ENCODE measurements around the gene RSU1. TPM values are rescaled to one million over a fixed set of nuclear protein-coding genes. Genes with fewer than 3 reads are reported as not detected.

The RSU1 gene
- total and polyA plus RNA-seq, 2 donors (not counting 3 experiments of a cell fraction or from before 2014, with no cell fraction given): 80.2 to 104 TPM

GRCh38 chr10:16547973-16548372 lies 269.3 kb downstream of the RSU1 start:
- no peak overlapping the region for H3K27ac ChIP-seq (ENCODE audit: insufficient read depth, low read depth, low read length)
- no peak overlapping the region for H3K4me2 ChIP-seq (ENCODE audit: insufficient read depth, low read length)
- no peak overlapping the region for H3K9ac ChIP-seq (replicated peaks; ENCODE audit: extremely low read depth, insufficient read depth, low read length)
- H3K27me3 ChIP-seq (ENCODE audit: control insufficient read depth in 2 of 2, insufficient read depth in 2 of 2, low read length in 2 of 2): peaks cover 0 to 1% of the 10 kb centered on the region in 2 experiments
- BruUV-seq (replicated peaks): no TSS peak
- no peaks in the 10 kb centered on the region for H3K79me2 ChIP-seq (ENCODE audit: control insufficient read depth, insufficient read depth, low read length)
- H2AFZ ChIP-seq (ENCODE audit: low read depth, low read length): no peak overlapping the region
- no peaks in the 10 kb centered on the region for H3K9me1 ChIP-seq (replicated peaks; ENCODE audit: control insufficient read depth, extremely low read depth, insufficient read depth, low read length)
- TF ChIP-seq GATA2 (IDR thresholded peaks at IDR 0.05; ENCODE audit: insufficient read depth, insufficient read length, low read depth, low read length) (no peak), JUN (IDR thresholded peaks at IDR 0.05; ENCODE audit: borderline replicate concordance, insufficient read depth, insufficient read length, low read depth) (no peak), FOS (IDR thresholded peaks at IDR 0.05; ENCODE audit: borderline replicate concordance, insufficient read depth, low read length) (no peak), CTCF (IDR thresholded peaks at IDR 0.05; ENCODE audit: extremely low read depth in 1 of 2, insufficient read depth in 1 of 2, low read depth in 1 of 2, low read length in 2 of 2) (no peak), MAX (IDR thresholded peaks at IDR 0.05; ENCODE audit: insufficient read depth, insufficient read length) (no peak), POLR2AphosphoS5 (IDR thresholded peaks at IDR 0.05; ENCODE audit: insufficient read depth, low read depth, low read length) (no peak), MYC (IDR thresholded peaks at IDR 0.05; ENCODE audit: low read depth, low read length) (no peak), POLR2A (IDR thresholded peaks at IDR 0.05; ENCODE audit: low read depth, low read length) (no peak), EZH2 (IDR thresholded peaks at IDR 0.05; ENCODE audit: borderline replicate concordance, low read depth, low read length, severe bottlenecking) (no peak)
- no peak overlapping the region for H3K4me3 ChIP-seq (replicated peaks in 1 of 3; ENCODE audit: insufficient read depth in 1 of 3, low read depth in 1 of 3, low read length in 3 of 3)
- ChIA-PET POLR2A (no interaction called here), CTCF (interaction anchor here (2.7 kb wide), 1 partner anchor 645 kb away, joined by 10 read pairs; no protein-coding TSS in a partner anchor)
- H3K4me1 ChIP-seq (ENCODE audit: control insufficient read depth, extremely low read depth, insufficient read depth, low read length): no peaks in the 10 kb centered on the region
- H4K20me1 ChIP-seq (replicated peaks; ENCODE audit: control insufficient read depth, extremely low read depth, insufficient read depth, low read length): no peaks in the 10 kb centered on the region
- intact Hi-C loops (cut with micrococcal nuclease): loop anchor here (2.0 kb wide), 1 partner anchor 35 kb away; no protein-coding TSS in a partner anchor
- dilution Hi-C loops (cut with MboI; ENCODE audit: extremely low pct_ligation_motif_present, low sequenced_read_pairs): no loop called here
- DNase-seq (ENCODE audit: low read depth, low spot score) (no peak), FAIRE-seq (no peak)
- no peaks in the 10 kb centered on the region for H3K36me3 ChIP-seq (ENCODE audit: control insufficient read depth in 2 of 2, extremely low read depth in 1 of 2, insufficient read depth in 2 of 2, low read length in 2 of 2)
- no peaks in the 10 kb centered on the region for H3K9me3 ChIP-seq (replicated peaks; ENCODE audit: control insufficient read depth, insufficient read depth, low read length)
